CD14-positive monocyte (primary cell): ENCODE results near the gene SLC22A5. TPM values are rescaled to one million over a fixed set of nuclear protein-coding genes. Genes with fewer than 3 reads are reported as not detected.

Source experiments
- DNase-seq, 3 donors: peaks; one replicate each; pipeline ENCODE4 v3.0.0-alpha.2; 2011 to 2022
- H2AFZ ChIP-seq: 2 replicates; pipeline ENCODE4 v1.6.0; 2012; ENCODE audit warnings: mild to moderate bottlenecking, low read depth, low read length, inconsistent platforms; ENCODE audit not compliant: insufficient read depth, poor library complexity, severe bottlenecking
- H3K27ac ChIP-seq, 2 donors: 1 replicate in 1 of 2; 2 replicates in 1 of 2; pipeline ENCODE4 v1.5.1; 2012 to 2013; ENCODE audit warnings: low read length in 2 of 2, control low read depth in 1 of 2, inconsistent platforms in 1 of 2, low read depth in 1 of 2, mild to moderate bottlenecking in 1 of 2
- H3K27me3 ChIP-seq, 2 donors: one replicate each; pipeline versions ENCODE4 v1.6.0 to v1.6.1; 2011 to 2013; ENCODE audit warnings: low read length in 2 of 2; ENCODE audit not compliant: control insufficient read depth in 2 of 2, insufficient read depth in 2 of 2
- H3K36me3 ChIP-seq, 2 donors: replicated peaks in 1 of 2; 1 replicate in 1 of 2; 2 replicates in 1 of 2; pipeline versions ENCODE4 v1.5.1 to v1.6.1; 2012 to 2013; ENCODE audit warnings: low read length in 2 of 2, control low read depth in 1 of 2, inconsistent platforms in 1 of 2, mild to moderate bottlenecking in 1 of 2; ENCODE audit not compliant: insufficient read depth in 2 of 2, control insufficient read depth in 1 of 2
- H3K4me1 ChIP-seq, 2 donors: 1 replicate in 1 of 2; 2 replicates in 1 of 2; pipeline versions ENCODE4 v1.5.1 to v1.6.1; 2012 to 2013; ENCODE audit warnings: low read length in 2 of 2, control low read depth in 1 of 2, inconsistent platforms in 1 of 2, mild to moderate bottlenecking in 1 of 2, moderate library complexity in 1 of 2; ENCODE audit not compliant: insufficient read depth in 2 of 2, control insufficient read depth in 1 of 2
- H3K4me2 ChIP-seq: replicated peaks from 2 replicates; pipeline ENCODE3; 2012; ENCODE audit warnings: low read length, moderate library complexity, mild to moderate bottlenecking; ENCODE audit not compliant: poor library complexity, severe bottlenecking; ENCODE audit errors: extremely low read depth
- H3K4me3 ChIP-seq, 3 experiments: fragments of 200-600 bp in 1 of 3; sonication (generic) in 1 of 3; replicated peaks in 1 of 3; 1 replicate in 2 of 3; 2 replicates in 1 of 3; pipeline ENCODE4 v1.5.1; 2011 to 2013; ENCODE audit warnings: low read length in 3 of 3, mild to moderate bottlenecking in 3 of 3, control low read depth in 2 of 3, low read depth in 2 of 3, inconsistent platforms in 1 of 3, moderate library complexity in 1 of 3
- H3K79me2 ChIP-seq: 2 replicates; pipeline ENCODE4 v1.6.0; 2012; ENCODE audit warnings: mild to moderate bottlenecking, control low read depth, inconsistent platforms, low read length, moderate library complexity; ENCODE audit not compliant: insufficient read depth
- H3K9ac ChIP-seq: 2 replicates; pipeline ENCODE4 v1.6.0; 2017; ENCODE audit warnings: low read length, mild to moderate bottlenecking; ENCODE audit not compliant: insufficient read depth, poor library complexity, severe bottlenecking
- H3K9me3 ChIP-seq, 2 donors: replicated peaks in 1 of 2; 1 replicate in 1 of 2; 2 replicates in 1 of 2; pipeline versions ENCODE4 v1.5.1 to v1.6.1; 2012 to 2013; ENCODE audit warnings: low read length in 2 of 2, control low read depth in 1 of 2; ENCODE audit not compliant: control insufficient read depth in 1 of 2, insufficient read depth in 1 of 2
- H4K20me1 ChIP-seq: 2 replicates; pipeline ENCODE4 v1.6.0; 2012; ENCODE audit warnings: mild to moderate bottlenecking, low read length, control low read depth, moderate library complexity; ENCODE audit not compliant: insufficient read depth
- H3K27ac Mint-ChIP-seq, 7 donors: one replicate each; pipeline ENCODE4 v1.8.0; 2020; ENCODE audit warnings: mild to moderate bottlenecking in 7 of 7, mixed read lengths in 7 of 7, moderate library complexity in 6 of 7, inconsistent platforms in 2 of 7
- H3K27me3 Mint-ChIP-seq, 3 donors: one replicate each; pipeline ENCODE4 v1.8.0; 2021 to 2022; ENCODE audit warnings: low read depth in 3 of 3, mild to moderate bottlenecking in 3 of 3, mixed read lengths in 3 of 3, moderate library complexity in 3 of 3, inconsistent platforms in 1 of 3
- H3K36me3 Mint-ChIP-seq, 2 donors: one replicate each; pipeline ENCODE4 v1.8.0; 2020; ENCODE audit warnings: mixed read lengths in 2 of 2, inconsistent platforms in 1 of 2, mild to moderate bottlenecking in 1 of 2
- H3K4me1 Mint-ChIP-seq: one replicate; pipeline ENCODE4 v1.8.0; 2020; ENCODE audit warnings: mild to moderate bottlenecking, mixed read lengths
- H3K4me3 Mint-ChIP-seq, 2 donors: one replicate each; pipeline ENCODE4 v1.8.0; 2020; ENCODE audit warnings: mild to moderate bottlenecking in 2 of 2, mixed read lengths in 2 of 2, moderate library complexity in 1 of 2
- H3K9me3 Mint-ChIP-seq, 7 donors: one replicate each; pipeline ENCODE4 v1.8.0; 2020 to 2022; ENCODE audit warnings: mixed read lengths in 7 of 7, mild to moderate bottlenecking in 6 of 7, moderate library complexity in 6 of 7, inconsistent platforms in 2 of 7
- intact Hi-C, 2 donors: fragments of 100-400 bp; cut with micrococcal nuclease; formaldehyde crosslinking; loops; one replicate each; pipeline versions ENCODE4 v1.15.0 to v1.15.1; 2023
- polyA plus RNA-seq, 3 donors: library from polyadenylated mRNA; depleted of rRNA in 1 of 3; unstranded in 2 of 3; stranded (reverse) in 1 of 3; fragments of 300-500 nt in 2 of 3; fragments of >200 nt in 1 of 3; fragmentation: Illumina TruSeq in 2 of 3; gene quantifications; 1 replicate in 2 of 3; 2 replicates in 1 of 3; pipeline ENCODE4 v1.2.3, GENCODE V29; 2012 to 2021
- TF ChIP-seq, protein P1 (sequence below): fragments of 200-600 bp; IDR thresholded peaks from one replicate; pipeline ENCODE4 v1.8.0; 2022; ENCODE audit warnings: antibody characterized with exemption, mild to moderate bottlenecking

SLC22A5 gene
- polyA plus RNA-seq, 3 donors: 2.4 to 14.6 (median 3.5) TPM

DNA sequence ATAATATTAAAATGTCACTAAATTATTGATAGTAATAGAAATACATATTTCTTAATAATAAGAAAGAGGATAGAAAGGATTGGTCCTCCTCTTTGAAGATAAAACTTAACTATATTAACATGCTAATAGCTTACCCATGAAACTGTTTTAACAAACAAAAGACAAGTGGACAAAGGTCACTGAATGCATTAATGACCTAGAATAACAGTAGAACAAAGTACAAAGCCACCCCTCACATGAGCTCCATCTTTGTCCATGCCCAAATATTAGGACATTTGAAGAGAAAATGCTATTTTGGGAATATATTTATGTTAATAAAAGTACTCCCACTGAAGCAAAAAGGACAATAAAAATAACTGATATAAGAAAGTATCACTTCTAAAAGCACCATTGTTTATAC, 34.1 kb upstream of the SLC22A5 start:
- Histone ChIP-seq H3K4me2 (no peak overlapping the region), H3K9me3 (no peaks in the 10 kb centered on the region), H3K79me2 (no peaks in the 10 kb centered on the region), H2AFZ (no peak overlapping the region), H3K4me1 (no peaks in the 10 kb centered on the region), H3K9ac (no peak overlapping the region), H4K20me1 (no peaks in the 10 kb centered on the region), H3K27ac (no peak overlapping the region), H3K36me3 (peaks cover 72 to 85% of the 10 kb centered on the region in 2 donors), H3K4me3 (no peak overlapping the region), H3K27me3 (no peaks in the 10 kb centered on the region)
- TF ChIP-seq, protein P1, sequence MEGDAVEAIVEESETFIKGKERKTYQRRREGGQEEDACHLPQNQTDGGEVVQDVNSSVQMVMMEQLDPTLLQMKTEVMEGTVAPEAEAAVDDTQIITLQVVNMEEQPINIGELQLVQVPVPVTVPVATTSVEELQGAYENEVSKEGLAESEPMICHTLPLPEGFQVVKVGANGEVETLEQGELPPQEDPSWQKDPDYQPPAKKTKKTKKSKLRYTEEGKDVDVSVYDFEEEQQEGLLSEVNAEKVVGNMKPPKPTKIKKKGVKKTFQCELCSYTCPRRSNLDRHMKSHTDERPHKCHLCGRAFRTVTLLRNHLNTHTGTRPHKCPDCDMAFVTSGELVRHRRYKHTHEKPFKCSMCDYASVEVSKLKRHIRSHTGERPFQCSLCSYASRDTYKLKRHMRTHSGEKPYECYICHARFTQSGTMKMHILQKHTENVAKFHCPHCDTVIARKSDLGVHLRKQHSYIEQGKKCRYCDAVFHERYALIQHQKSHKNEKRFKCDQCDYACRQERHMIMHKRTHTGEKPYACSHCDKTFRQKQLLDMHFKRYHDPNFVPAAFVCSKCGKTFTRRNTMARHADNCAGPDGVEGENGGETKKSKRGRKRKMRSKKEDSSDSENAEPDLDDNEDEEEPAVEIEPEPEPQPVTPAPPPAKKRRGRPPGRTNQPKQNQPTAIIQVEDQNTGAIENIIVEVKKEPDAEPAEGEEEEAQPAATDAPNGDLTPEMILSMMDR: no peak
- H3K9me3 Mint-ChIP-seq: no peaks in the 10 kb centered on the region
- H3K27me3 Mint-ChIP-seq: peaks cover 0 to 2% (median 1%) of the 10 kb centered on the region in 3 donors
- H3K27ac Mint-ChIP-seq: no peak overlapping the region
- H3K4me1 Mint-ChIP-seq: no peaks in the 10 kb centered on the region
- intact Hi-C loops: no loop called here
- peaks cover 63 to 80% of the 10 kb centered on the region in 2 donors for H3K36me3 Mint-ChIP-seq
- no peak overlapping the region for H3K4me3 Mint-ChIP-seq
- DNase-seq: no peak

- intact Hi-C loops: no loop called here
- TF ChIP-seq, protein P1: no peak
- peaks cover 0 to 2% (median 0%) of the 10 kb centered on the region in 3 donors for H3K27me3 Mint-ChIP-seq
- no peak overlapping the region for H3K27ac Mint-ChIP-seq
- Histone ChIP-seq H3K4me3 (no peak overlapping the region), H3K36me3 (peaks cover 71 to 86% of the 10 kb centered on the region in 2 donors), H4K20me1 (no peaks in the 10 kb centered on the region), H3K9me3 (no peaks in the 10 kb centered on the region), H3K4me1 (no peaks in the 10 kb centered on the region), H3K27me3 (no peaks in the 10 kb centered on the region), H3K79me2 (no peaks in the 10 kb centered on the region), H3K4me2 (no peak overlapping the region), H3K27ac (no peak overlapping the region), H2AFZ (no peak overlapping the region), H3K9ac (no peak overlapping the region)
- peaks cover 71 to 84% of the 10 kb centered on the region in 2 donors for H3K36me3 Mint-ChIP-seq
- H3K9me3 Mint-ChIP-seq: peaks cover 0 to 2% (median 0%) of the 10 kb centered on the region in 7 donors
- no peak overlapping the region for H3K4me3 Mint-ChIP-seq
- H3K4me1 Mint-ChIP-seq: no peaks in the 10 kb centered on the region
- no peak for DNase-seq
Measured at GRCh38 chr5:132339502-132339901, 30.0 kb upstream of the SLC22A5 start.
